Endothelial cell of umbilical vein (primary cell): ENCODE measurements around the gene GCNT1. TPM values are rescaled to one million over a fixed set of nuclear protein-coding genes. Genes with fewer than 3 reads are reported as not detected.

Experiments
- BruUV-seq: library from RNA; stranded (reverse); fragments of 400-500 nt; replicated peaks from 2 replicates; lab custom pipeline; 2021; lab: Mats Ljungman, UMichigan
- CTCF ChIA-PET: fragments of 300-600, 350-600 bp; sonication (Branson Sonifier 250); formaldehyde crosslinking; loops from one replicate; lab custom pipeline; 2021; ENCODE audit warnings: antibody characterized with exemption, inconsistent platforms; lab: Charles Lee
- POLR2A ChIA-PET: fragments of 300-600, 350-600 bp; sonication (Branson Sonifier 250); formaldehyde crosslinking; loops from one replicate; lab custom pipeline; 2021; ENCODE audit warnings: antibody characterized with exemption, inconsistent platforms; lab: Charles Lee
- DNase-seq: peaks from one replicate; pipeline ENCODE4 v3.0.0-alpha.2; 2011; ENCODE audit warnings: low read depth, low spot score
- FAIRE-seq: peaks from 2 replicates; lab custom pipeline; 2011; peaks lifted over from hg19 to GRCh38; lab: Jason Lieb, UNC
- H2AFZ ChIP-seq: 2 replicates; pipeline ENCODE4 v1.6.0; 2012; ENCODE audit warnings: low read depth, low read length, control low read depth, inconsistent platforms
- H3K27ac ChIP-seq: 2 replicates; pipeline ENCODE4 v1.5.1; 2011; ENCODE audit warnings: low read depth, mild to moderate bottlenecking, control low read depth, low read length, moderate library complexity; ENCODE audit not compliant: insufficient read depth
- H3K27me3 ChIP-seq, 2 experiments: 2 replicates each; pipeline versions ENCODE4 v1.6.0 to v1.6.1; 2011; ENCODE audit warnings: low read length in 2 of 2, mixed read lengths in 1 of 2; ENCODE audit not compliant: control insufficient read depth in 2 of 2, insufficient read depth in 2 of 2
- H3K36me3 ChIP-seq, 2 experiments: 2 replicates in 1 of 2; 3 replicates in 1 of 2; pipeline ENCODE4 v1.5.1; 2011; ENCODE audit warnings: low read length in 2 of 2, mild to moderate bottlenecking in 1 of 2, moderate library complexity in 1 of 2; ENCODE audit not compliant: control insufficient read depth in 2 of 2, insufficient read depth in 2 of 2; ENCODE audit errors: extremely low read depth in 1 of 2
- H3K4me1 ChIP-seq: 3 replicates; pipeline ENCODE4 v1.5.1; 2011; ENCODE audit warnings: mild to moderate bottlenecking, low read length; ENCODE audit not compliant: control insufficient read depth, insufficient read depth; ENCODE audit errors: extremely low read depth
- H3K4me2 ChIP-seq: 2 replicates; pipeline ENCODE4 v1.6.1; 2011; ENCODE audit warnings: low read length, control low read depth, mixed read lengths; ENCODE audit not compliant: insufficient read depth
- H3K4me3 ChIP-seq, 3 experiments: fragments of 200-600 bp in 1 of 3; sonication (generic), shearing (Covaris generic) in 1 of 3; replicated peaks in 1 of 3; 2 replicates each; pipeline ENCODE4 v1.5.1; 2011 to 2016; ENCODE audit warnings: control low read depth in 3 of 3, low read length in 3 of 3, mild to moderate bottlenecking in 2 of 3, inconsistent platforms in 1 of 3, low read depth in 1 of 3, moderate library complexity in 1 of 3; ENCODE audit not compliant: insufficient read depth in 1 of 3
- H3K79me2 ChIP-seq: 2 replicates; pipeline ENCODE4 v1.6.0; 2012; ENCODE audit warnings: low read length, inconsistent platforms; ENCODE audit not compliant: control insufficient read depth, insufficient read depth
- H3K9ac ChIP-seq: replicated peaks from 2 replicates; pipeline ENCODE3; 2011; ENCODE audit warnings: low read length, control low read depth; ENCODE audit not compliant: insufficient read depth; ENCODE audit errors: extremely low read depth
- H3K9me1 ChIP-seq: replicated peaks from 3 replicates; pipeline ENCODE4 v1.6.0; 2011; ENCODE audit warnings: mild to moderate bottlenecking, low read length; ENCODE audit not compliant: control insufficient read depth, insufficient read depth; ENCODE audit errors: extremely low read depth
- H3K9me3 ChIP-seq: replicated peaks from 2 replicates; pipeline ENCODE4 v1.5.1; 2012; ENCODE audit warnings: low read length, inconsistent platforms; ENCODE audit not compliant: control insufficient read depth, insufficient read depth
- H4K20me1 ChIP-seq: replicated peaks from 2 replicates; pipeline ENCODE3; 2011; ENCODE audit warnings: mild to moderate bottlenecking, low read length; ENCODE audit not compliant: control insufficient read depth, insufficient read depth; ENCODE audit errors: extremely low read depth
- CTCF ChIP-seq, 2 donors: IDR thresholded peaks; 1 replicate in 1 of 2; 2 replicates in 1 of 2; pipeline ENCODE4 v1.5.1; 2011; ENCODE audit warnings: low read length in 2 of 2, mild to moderate bottlenecking in 2 of 2, moderate library complexity in 2 of 2, control low read depth in 1 of 2, inconsistent platforms in 1 of 2, low read depth in 1 of 2; ENCODE audit not compliant: insufficient read depth in 1 of 2; ENCODE audit errors: extremely low read depth in 1 of 2
- EZH2 ChIP-seq: IDR thresholded peaks from 2 replicates; pipeline ENCODE4 v1.6.1; 2012; ENCODE audit warnings: borderline replicate concordance, low read depth, mild to moderate bottlenecking, moderate library complexity, low read length, inconsistent platforms; ENCODE audit not compliant: severe bottlenecking
- FOS ChIP-seq: IDR thresholded peaks from 2 replicates; pipeline ENCODE4 v1.6.1; 2011; ENCODE audit warnings: mild to moderate bottlenecking, low read length, moderate library complexity, borderline replicate concordance; ENCODE audit not compliant: insufficient read depth
- GATA2 ChIP-seq: IDR thresholded peaks from 2 replicates; pipeline ENCODE4 v1.7.0; 2011; ENCODE audit warnings: low read depth, mild to moderate bottlenecking, moderate library complexity, mixed read lengths, low read length; ENCODE audit not compliant: insufficient read length, insufficient read depth
- JUN ChIP-seq: IDR thresholded peaks from 2 replicates; pipeline ENCODE4 v1.6.1; 2011; ENCODE audit warnings: borderline replicate concordance, low read depth; ENCODE audit not compliant: insufficient read length, insufficient read depth
- MAX ChIP-seq: IDR thresholded peaks from 2 replicates; pipeline ENCODE4 v1.6.1; 2011; ENCODE audit not compliant: insufficient read depth, insufficient read length
- MYC ChIP-seq: IDR thresholded peaks from one replicate; pipeline ENCODE4 v1.6.1; 2011; ENCODE audit warnings: mild to moderate bottlenecking, low read depth, low read length
- POLR2A ChIP-seq: IDR thresholded peaks from 2 replicates; pipeline ENCODE4 v1.6.1; 2012; ENCODE audit warnings: low read depth, mild to moderate bottlenecking, control low read depth, low read length
- POLR2AphosphoS5 ChIP-seq: IDR thresholded peaks from 2 replicates; pipeline ENCODE4 v1.6.1; 2012; ENCODE audit warnings: low read depth, mild to moderate bottlenecking, control low read depth, low read length, moderate library complexity; ENCODE audit not compliant: insufficient read depth
- dilution Hi-C: fragments of 300-500 bp; cut with MboI; formaldehyde crosslinking; loops from one replicate; pipeline ENCODE4 v1.15.0; 2019; ENCODE audit warnings: low sequenced_read_pairs; ENCODE audit not compliant: extremely low pct_ligation_motif_present
- intact Hi-C: fragments of 100-400 bp; cut with micrococcal nuclease; formaldehyde crosslinking; loops from one replicate; pipeline ENCODE4 v1.10.0; 2022
- polyA plus RNA-seq, 4 experiments: library from polyadenylated mRNA; depleted of rRNA in 3 of 4; stranded (reverse) in 3 of 4; unstranded in 1 of 4; fragments of >200 nt; gene quantifications; 2 replicates each; pipeline versions ENCODE4 v1.2.1 to v1.2.3, GENCODE V29; 2011 to 2012; ENCODE audit warnings: missing spikeins in 1 of 4
- total RNA-seq: library from RNA; stranded (reverse); gene quantifications from 2 replicates; pipeline ENCODE4 v1.2.3, GENCODE V29; 2021

Gene GCNT1
- total and polyA plus RNA-seq, 2 donors (not counting 3 experiments of a cell fraction or from before 2014, with no cell fraction given): 18.1 to 30.9 TPM

- Histone ChIP-seq H3K9me1 (no peaks in the 10 kb centered on the region), H3K36me3 (no peaks in the 10 kb centered on the region), H3K79me2 (no peaks in the 10 kb centered on the region), H3K27me3 (no peaks in the 10 kb centered on the region), H3K27ac (no peak overlapping the region), H3K4me1 (peaks cover 8% of the 10 kb centered on the region), H3K4me3 (no peak overlapping the region), H3K9me3 (no peaks in the 10 kb centered on the region), H2AFZ (no peak overlapping the region), H3K4me2 (no peak overlapping the region), H3K9ac (no peak overlapping the region), H4K20me1 (no peaks in the 10 kb centered on the region)
- no TSS peak for BruUV-seq
- dilution Hi-C loops (no loop called here), intact Hi-C loops (loop anchor here (2.0 kb wide), 2 partner anchors 43 to 51 kb away; partner anchors contain the start of gene RFK)
- no peak for TF ChIP-seq CTCF (IDR thresholded peaks at IDR 0.05; ENCODE audit: extremely low read depth in 1 of 2, insufficient read depth in 1 of 2, low read depth in 1 of 2, low read length in 2 of 2)
- TF ChIP-seq POLR2A: no peak
- no peak for TF ChIP-seq JUN
- TF ChIP-seq GATA2: no peak
- TF ChIP-seq FOS: no peak
- ChIA-PET POLR2A (no interaction called here), CTCF (interaction anchor here (0.9 to 6.3 kb wide), 5 partner anchors 10 to 258 kb away, joined by 3 to 101 read pairs (median 7); partner anchors contain the start of gene RFK)
- DNase-seq (no peak), FAIRE-seq (no peak)
Measured at GRCh38 chr9:76445976-76446375, 13.0 kb upstream of the GCNT1 start.

- Histone ChIP-seq H2AFZ (no peak overlapping the region), H3K36me3 (no peaks in the 10 kb centered on the region), H3K4me1 (no peaks in the 10 kb centered on the region), H3K9ac (no peak overlapping the region), H3K9me3 (no peaks in the 10 kb centered on the region), H3K79me2 (no peaks in the 10 kb centered on the region), H3K27ac (no peak overlapping the region), H3K4me3 (no peak overlapping the region), H3K9me1 (no peaks in the 10 kb centered on the region), H4K20me1 (no peaks in the 10 kb centered on the region), H3K27me3 (no peaks in the 10 kb centered on the region), H3K4me2 (no peak overlapping the region)
- no peak for TF ChIP-seq POLR2AphosphoS5
- no peak for TF ChIP-seq FOS
- TF ChIP-seq CTCF (IDR thresholded peaks at IDR 0.05; ENCODE audit: extremely low read depth in 1 of 2, insufficient read depth in 1 of 2, low read depth in 1 of 2, low read length in 2 of 2): no peak
- no peak for TF ChIP-seq GATA2
- no peak for TF ChIP-seq JUN
- TF ChIP-seq MAX: no peak
- no peak for TF ChIP-seq EZH2
- TF ChIP-seq MYC: no peak
- no peak for TF ChIP-seq POLR2A
- ChIA-PET CTCF (interaction anchor here (1.8 to 6.3 kb wide), 4 partner anchors 8 to 256 kb away, joined by 8 to 101 read pairs (median 18); partner anchors contain the start of gene GCNT1), POLR2A (interaction anchor here (0.6 kb wide), 1 partner anchor 11 kb away, joined by 3 read pairs; the partner anchor contains the start of gene GCNT1)
- intact Hi-C loops (no loop called here), dilution Hi-C loops (no loop called here)
- FAIRE-seq (no peak), DNase-seq (no peak)
- BruUV-seq: no TSS peak
Measured at GRCh38 chr9:76448501-76448900, 10.5 kb upstream of the GCNT1 start.
